Measurements from ENCODE around the gene ZNHIT1. TPM values are rescaled to one million over a fixed set of nuclear protein-coding genes. Genes with fewer than 3 reads are reported as not detected.
A peak's percentile ranks its signal among the peaks of the same experiment; 100 is the strongest.

ZNHIT1 gene
- polyA plus RNA-seq, 2 donors, result 56.0 to 73.2 TPM

- 40 to 56% methylated on average over 7 of the region's 7 CpGs for WGBS, 2 donors
- Histone ChIP-seq H3K9me3 (ENCODE audit: control insufficient read depth in 2 of 2, insufficient read depth in 1 of 2, low read depth in 1 of 2, low read length in 1 of 2) (no peaks in the 10 kb centered on the region), H3K27ac (ENCODE audit: low read depth in 2 of 2, low read length in 1 of 2) (peak overlapping the region; percentile 66 to 68), H3K4me3 (ENCODE audit: low read depth in 1 of 2, low read length in 2 of 2) (peak overlapping the region in 1 of 2 donors; percentile 39), H3K27me3 (ENCODE audit: control insufficient read depth in 1 of 2, insufficient read depth in 2 of 2, low read length in 2 of 2) (no peaks in the 10 kb centered on the region), H3K36me3 (ENCODE audit: control insufficient read depth in 2 of 2, insufficient read depth in 2 of 2, low read length in 1 of 2) (peaks cover 3 to 11% of the 10 kb centered on the region in 2 donors), H3K4me1 (ENCODE audit: control insufficient read depth in 2 of 2, insufficient read depth in 2 of 2, low read length in 1 of 2) (peaks cover 2 to 5% of the 10 kb centered on the region in 2 donors)
Observed at GRCh38 chr7:101231644-101232043, 13.7 kb downstream of the ZNHIT1 start.

DNA sequence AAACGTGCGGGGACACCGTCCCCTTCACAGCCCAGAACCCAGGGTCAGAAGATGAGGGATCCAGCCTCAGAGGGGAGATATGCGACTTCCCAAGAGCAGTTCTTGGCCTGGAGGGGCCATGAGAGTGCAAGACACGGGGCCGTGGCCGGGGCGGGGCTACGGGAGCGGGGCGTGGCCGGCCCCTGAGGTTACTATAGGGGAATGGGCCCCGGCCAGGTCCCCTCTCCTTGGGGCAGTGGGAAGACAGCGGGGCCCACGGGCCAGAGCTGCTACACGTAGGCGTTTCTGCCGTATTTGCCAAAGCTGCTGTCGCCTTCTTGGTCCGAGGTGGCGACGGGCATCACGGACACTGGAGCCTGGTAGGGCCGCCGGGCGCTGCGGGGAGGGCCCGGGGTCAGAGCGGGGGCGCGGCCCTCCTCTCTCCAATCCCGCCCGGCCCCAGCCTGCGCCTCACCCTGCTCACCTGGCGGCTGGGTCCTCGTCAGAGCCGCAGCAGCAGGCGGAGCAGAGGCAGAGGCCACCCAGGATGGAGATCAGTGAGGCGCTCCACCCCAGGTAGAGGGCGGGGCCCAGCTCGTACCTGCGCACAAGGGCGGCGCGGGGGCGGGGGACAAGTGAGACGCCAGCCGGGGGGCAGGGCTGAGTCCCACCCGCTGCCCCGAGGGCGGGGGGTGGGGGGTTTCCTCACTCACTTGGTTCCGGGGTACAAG is 14.3 kb downstream of the ZNHIT1 start:
- H3K9me3 ChIP-seq (ENCODE audit: control insufficient read depth in 2 of 2, insufficient read depth in 1 of 2, low read depth in 1 of 2, low read length in 1 of 2), result no peaks in the 10 kb centered on the region
- 27 to 28% methylated on average over 52 of the region's 52 CpGs for WGBS, 2 donors
- peak overlapping the region; percentile 39 to 44 for H3K4me3 ChIP-seq (ENCODE audit: low read depth in 1 of 2, low read length in 2 of 2)
- peaks cover 2 to 5% of the 10 kb centered on the region in 2 donors for H3K4me1 ChIP-seq (ENCODE audit: control insufficient read depth in 2 of 2, insufficient read depth in 2 of 2, low read length in 1 of 2)
- H3K36me3 ChIP-seq (ENCODE audit: control insufficient read depth in 2 of 2, insufficient read depth in 2 of 2, low read length in 1 of 2), result peaks cover 3 to 15% of the 10 kb centered on the region in 2 donors
- no peaks in the 10 kb centered on the region for H3K27me3 ChIP-seq (ENCODE audit: control insufficient read depth in 1 of 2, insufficient read depth in 2 of 2, low read length in 2 of 2)
- H3K27ac ChIP-seq (ENCODE audit: low read depth in 2 of 2, low read length in 1 of 2), result peak overlapping the region; percentile 66 to 68

GRCh38 chr7:101233907-101234547 is 16.1 kb downstream of the ZNHIT1 start:
- 75 to 87% methylated on average over 21 of the region's 21 CpGs for WGBS, 2 donors
- Histone ChIP-seq H3K36me3 (ENCODE audit: control insufficient read depth in 2 of 2, insufficient read depth in 2 of 2, low read length in 1 of 2) (peaks cover 0 to 20% of the 10 kb centered on the region in 2 donors), H3K9me3 (ENCODE audit: control insufficient read depth in 2 of 2, insufficient read depth in 1 of 2, low read depth in 1 of 2, low read length in 1 of 2) (no peaks in the 10 kb centered on the region), H3K27me3 (ENCODE audit: control insufficient read depth in 1 of 2, insufficient read depth in 2 of 2, low read length in 2 of 2) (no peaks in the 10 kb centered on the region), H3K4me1 (ENCODE audit: control insufficient read depth in 2 of 2, insufficient read depth in 2 of 2, low read length in 1 of 2) (peaks cover 2 to 5% of the 10 kb centered on the region in 2 donors), H3K4me3 (ENCODE audit: low read depth in 1 of 2, low read length in 2 of 2) (no peak overlapping the region), H3K27ac (ENCODE audit: low read depth in 2 of 2, low read length in 1 of 2) (no peak overlapping the region)

DNA sequence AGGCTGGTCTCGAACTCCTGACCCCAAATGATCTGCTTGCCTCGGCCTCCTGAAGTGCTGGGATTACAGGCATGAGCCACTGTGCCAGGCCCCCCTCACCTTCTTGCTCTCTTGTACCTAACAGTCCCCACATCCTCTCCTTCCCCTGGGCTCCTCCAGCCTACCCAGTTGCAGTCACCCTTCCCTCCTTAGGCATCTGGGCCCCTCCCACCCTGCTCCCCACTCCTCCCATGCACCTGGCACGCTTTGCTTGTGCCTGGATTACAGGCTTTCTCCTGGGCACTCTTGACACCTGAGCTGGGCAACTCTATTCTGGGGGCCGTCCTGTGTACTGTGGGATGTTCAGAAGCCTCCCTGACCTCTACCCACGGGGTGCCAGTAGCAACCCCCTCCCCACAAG is 16.7 kb downstream of the ZNHIT1 start:
- no peaks in the 10 kb centered on the region for H3K27me3 ChIP-seq (ENCODE audit: control insufficient read depth in 1 of 2, insufficient read depth in 2 of 2, low read length in 2 of 2)
- no peaks in the 10 kb centered on the region for H3K9me3 ChIP-seq (ENCODE audit: control insufficient read depth in 2 of 2, insufficient read depth in 1 of 2, low read depth in 1 of 2, low read length in 1 of 2)
- 70 to 71% methylated on average over 5 of the region's 5 CpGs for WGBS, 2 donors
- H3K4me1 ChIP-seq (ENCODE audit: control insufficient read depth in 2 of 2, insufficient read depth in 2 of 2, low read length in 1 of 2), result peaks cover 2 to 5% of the 10 kb centered on the region in 2 donors
- peaks cover 0 to 21% of the 10 kb centered on the region in 2 donors for H3K36me3 ChIP-seq (ENCODE audit: control insufficient read depth in 2 of 2, insufficient read depth in 2 of 2, low read length in 1 of 2)
- H3K4me3 ChIP-seq (ENCODE audit: low read depth in 1 of 2, low read length in 2 of 2), result no peak overlapping the region
- H3K27ac ChIP-seq (ENCODE audit: low read depth in 2 of 2, low read length in 1 of 2), result no peak overlapping the region

DNA sequence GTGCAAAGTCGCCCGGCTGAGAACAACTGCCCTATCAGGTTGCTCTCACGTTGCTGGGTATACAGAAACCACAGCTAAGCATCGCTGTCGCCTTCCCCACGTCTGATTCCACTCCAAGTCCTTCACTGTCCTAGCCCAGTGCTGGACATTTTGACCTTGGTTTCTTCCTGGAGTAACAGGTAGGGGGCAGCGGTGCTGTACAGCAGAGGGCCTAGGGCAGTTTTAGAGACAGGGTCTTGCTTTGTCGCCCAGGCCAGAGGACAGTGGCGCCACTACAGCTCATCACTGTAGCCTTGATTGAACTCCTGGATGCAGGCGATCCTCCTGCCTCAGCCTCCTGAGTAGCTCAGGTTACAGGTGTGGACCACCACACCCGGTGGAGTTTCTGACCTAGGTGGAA is 17.1 kb downstream of the ZNHIT1 start:
- Histone ChIP-seq H3K27ac (ENCODE audit: low read depth in 2 of 2, low read length in 1 of 2) (no peak overlapping the region), H3K4me1 (ENCODE audit: control insufficient read depth in 2 of 2, insufficient read depth in 2 of 2, low read length in 1 of 2) (peaks cover 2 to 5% of the 10 kb centered on the region in 2 donors), H3K4me3 (ENCODE audit: low read depth in 1 of 2, low read length in 2 of 2) (no peak overlapping the region), H3K36me3 (ENCODE audit: control insufficient read depth in 2 of 2, insufficient read depth in 2 of 2, low read length in 1 of 2) (peaks cover 0 to 21% of the 10 kb centered on the region in 2 donors), H3K9me3 (ENCODE audit: control insufficient read depth in 2 of 2, insufficient read depth in 1 of 2, low read depth in 1 of 2, low read length in 1 of 2) (no peaks in the 10 kb centered on the region), H3K27me3 (ENCODE audit: control insufficient read depth in 1 of 2, insufficient read depth in 2 of 2, low read length in 2 of 2) (no peaks in the 10 kb centered on the region)
- 72 to 78% methylated on average over 11 of the region's 11 CpGs for WGBS, 2 donors

DNA sequence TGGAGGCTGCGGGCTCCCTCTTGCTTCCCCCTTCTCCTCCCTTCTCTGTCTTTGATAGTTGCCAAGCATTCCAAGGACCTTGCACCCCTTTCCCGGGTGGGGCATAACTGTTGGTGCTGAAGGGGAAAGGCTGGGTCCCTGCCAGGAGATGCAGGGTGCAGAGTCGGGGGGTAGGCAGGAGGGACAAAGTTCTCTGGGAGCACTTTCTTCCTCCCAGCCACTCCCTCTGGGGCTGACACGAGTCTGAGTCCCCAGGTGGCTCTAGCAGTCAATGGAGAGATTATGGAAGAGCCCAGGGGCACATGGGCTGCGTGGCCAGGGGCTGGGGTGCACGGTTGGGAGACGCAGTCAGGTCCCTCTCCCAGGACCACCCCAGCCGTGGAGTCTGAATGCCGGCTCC is 17.6 kb downstream of the ZNHIT1 start:
- Histone ChIP-seq H3K4me1 (ENCODE audit: control insufficient read depth in 2 of 2, insufficient read depth in 2 of 2, low read length in 1 of 2) (peaks cover 2 to 6% of the 10 kb centered on the region in 2 donors), H3K4me3 (ENCODE audit: low read depth in 1 of 2, low read length in 2 of 2) (no peak overlapping the region), H3K27ac (ENCODE audit: low read depth in 2 of 2, low read length in 1 of 2) (no peak overlapping the region), H3K27me3 (ENCODE audit: control insufficient read depth in 1 of 2, insufficient read depth in 2 of 2, low read length in 2 of 2) (no peaks in the 10 kb centered on the region), H3K9me3 (ENCODE audit: control insufficient read depth in 2 of 2, insufficient read depth in 1 of 2, low read depth in 1 of 2, low read length in 1 of 2) (no peaks in the 10 kb centered on the region), H3K36me3 (ENCODE audit: control insufficient read depth in 2 of 2, insufficient read depth in 2 of 2, low read length in 1 of 2) (peaks cover 0 to 26% of the 10 kb centered on the region in 2 donors)
- WGBS, 2 donors, result 69 to 72% methylated on average over 9 of the region's 9 CpGs

GRCh38 chr7:101236292-101236835 is 18.4 kb downstream of the ZNHIT1 start:
- 78 to 81% methylated on average over 21 of the region's 21 CpGs for WGBS, 2 donors
- Histone ChIP-seq H3K4me3 (ENCODE audit: low read depth in 1 of 2, low read length in 2 of 2) (no peak overlapping the region), H3K9me3 (ENCODE audit: control insufficient read depth in 2 of 2, insufficient read depth in 1 of 2, low read depth in 1 of 2, low read length in 1 of 2) (no peaks in the 10 kb centered on the region), H3K36me3 (ENCODE audit: control insufficient read depth in 2 of 2, insufficient read depth in 2 of 2, low read length in 1 of 2) (peaks cover 5 to 29% of the 10 kb centered on the region in 2 donors), H3K4me1 (ENCODE audit: control insufficient read depth in 2 of 2, insufficient read depth in 2 of 2, low read length in 1 of 2) (peaks cover 2 to 9% of the 10 kb centered on the region in 2 donors), H3K27ac (ENCODE audit: low read depth in 2 of 2, low read length in 1 of 2) (no peak overlapping the region), H3K27me3 (ENCODE audit: control insufficient read depth in 1 of 2, insufficient read depth in 2 of 2, low read length in 2 of 2) (no peaks in the 10 kb centered on the region)

DNA sequence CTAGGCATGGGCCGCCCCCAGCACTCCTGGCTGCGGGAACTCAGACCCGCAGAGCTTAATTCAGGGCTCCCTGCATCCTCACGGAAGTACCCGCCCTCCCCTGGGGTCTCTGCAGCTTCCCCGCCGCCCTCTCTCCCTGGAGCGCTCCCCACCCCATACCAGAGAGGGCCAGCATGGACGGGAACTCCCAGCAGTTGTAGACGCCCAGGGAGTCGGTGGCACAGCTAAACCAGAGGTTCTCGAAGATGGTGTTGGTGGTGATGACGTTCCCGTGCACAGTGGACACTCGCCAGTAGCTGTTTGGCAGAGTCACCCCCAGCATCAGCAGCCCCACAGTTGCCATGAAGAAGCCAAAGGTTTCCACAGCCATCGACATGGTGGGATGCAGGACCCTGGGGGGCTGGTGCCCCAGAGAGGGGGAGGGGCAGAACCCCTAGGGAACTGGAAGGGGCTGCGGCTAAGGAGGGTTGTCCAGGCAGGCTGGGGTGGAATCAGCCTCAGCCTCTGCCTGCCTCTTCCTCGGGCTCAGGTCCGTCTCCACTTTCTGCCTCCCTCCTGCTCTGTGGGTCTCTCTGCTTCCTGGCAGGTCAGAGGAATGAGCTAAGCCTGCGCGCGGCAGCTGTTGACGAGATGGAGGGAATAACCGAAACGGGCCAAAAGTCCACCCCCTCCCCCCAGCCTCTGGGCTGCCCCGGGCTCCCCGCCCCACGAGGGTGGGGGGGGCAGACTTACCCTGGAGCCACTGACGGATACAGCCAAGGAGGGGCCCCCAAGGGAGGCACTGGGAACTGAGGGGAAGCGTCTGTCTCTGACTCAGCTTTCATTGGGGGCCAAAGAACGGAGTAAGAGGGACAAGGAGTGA is 19.5 kb downstream of the ZNHIT1 start, which contains the start of gene CLDN15:
Gene CLDN15 (minus strand): TSS at position 597 of the 862 bp plus-strand sequence. CDS start 221 bp downstream, at position 376.
- no peaks in the 10 kb centered on the region for H3K9me3 ChIP-seq (ENCODE audit: control insufficient read depth in 2 of 2, insufficient read depth in 1 of 2, low read depth in 1 of 2, low read length in 1 of 2)
- peaks cover 0 to 12% of the 10 kb centered on the region in 2 donors for H3K4me1 ChIP-seq (ENCODE audit: control insufficient read depth in 2 of 2, insufficient read depth in 2 of 2, low read length in 1 of 2)
- H3K4me3 ChIP-seq (ENCODE audit: low read depth in 1 of 2, low read length in 2 of 2), result no peak within 1 kb of the TSS
- 51 to 56% methylated on average over 31 of the region's 31 CpGs for WGBS, 2 donors
- peaks cover 5 to 29% of the 10 kb centered on the region in 2 donors for H3K36me3 ChIP-seq (ENCODE audit: control insufficient read depth in 2 of 2, insufficient read depth in 2 of 2, low read length in 1 of 2)
- H3K27me3 ChIP-seq (ENCODE audit: control insufficient read depth in 1 of 2, insufficient read depth in 2 of 2, low read length in 2 of 2), result no peaks in the 10 kb centered on the region
- H3K27ac ChIP-seq (ENCODE audit: low read depth in 2 of 2, low read length in 1 of 2), result peak within 1 kb of the TSS; percentile 46 to 53

Data from esophagus (tissue), 2 donors.